Measurements from ENCODE around the gene POLR2B. TPM values are rescaled to one million over a fixed set of nuclear protein-coding genes. Genes with fewer than 3 reads are reported as not detected.

POLR2B gene
- total RNA-seq, 1 experiment from 2014 or later: 77.1 TPM

- no peak overlapping the region for H3K27ac ChIP-seq
- H3K4me2 ChIP-seq: no peak overlapping the region
- H3K4me1 ChIP-seq (replicated peaks; ENCODE audit: insufficient read depth): peaks cover 10% of the 10 kb centered on the region; the same call in 1 of the 2 replicates
- H2AFZ ChIP-seq: no peak overlapping the region
- intact Hi-C loops (cut with micrococcal nuclease; ENCODE audit: unreplicated experiment): no loop called here
- H3K9me2 ChIP-seq (ENCODE audit: insufficient read depth): no peaks in the 10 kb centered on the region
- no peaks in the 10 kb centered on the region for H3K27me3 ChIP-seq (ENCODE audit: insufficient read depth, low read depth)
- no peak overlapping the region for H3K4me3 ChIP-seq
- no peaks in the 10 kb centered on the region for H4K20me1 ChIP-seq (ENCODE audit: insufficient read depth)
- CTCF ChIA-PET: no interaction called here
- no peaks in the 10 kb centered on the region for H3K36me3 ChIP-seq (ENCODE audit: low read depth)
- no peaks in the 10 kb centered on the region for H3F3A ChIP-seq (ENCODE audit: insufficient read depth, low read depth)
- POLR2A ChIA-PET (ENCODE audit: unreplicated experiment): no interaction called here
- no peaks in the 10 kb centered on the region for H3K9me3 ChIP-seq (ENCODE audit: insufficient read depth, low read depth)
- H3K79me2 ChIP-seq (ENCODE audit: low read depth): no peaks in the 10 kb centered on the region
- no peak for DNase-seq
- no peak for TF ChIP-seq EZH2 (IDR thresholded peaks at IDR 0.05; ENCODE audit: low read depth)
- TF ChIP-seq CTCF (conservative IDR thresholded peaks at IDR 0.05): no peak
- BruUV-seq (replicated peaks): no TSS peak
These were observed 82.7 kb downstream of the POLR2B start for GRCh38 chr4:57061395-57061794.

- DNase-seq: no peak
- H3K4me1 ChIP-seq (replicated peaks; ENCODE audit: insufficient read depth): peaks cover 10% of the 10 kb centered on the region; the same call in 1 of the 2 replicates
- intact Hi-C loops (cut with micrococcal nuclease; ENCODE audit: unreplicated experiment): no loop called here
These were observed 84.8 kb downstream of the POLR2B start for GRCh38 chr4:57063518-57063917.

GRCh38 chr4:57064120-57064519 is 85.4 kb downstream of the POLR2B start:
- TF ChIP-seq EZH2 (IDR thresholded peaks at IDR 0.05; ENCODE audit: low read depth): no peak
- TF ChIP-seq CTCF (conservative IDR thresholded peaks at IDR 0.05): no peak
- intact Hi-C loops (cut with micrococcal nuclease; ENCODE audit: unreplicated experiment): no loop called here
- ChIA-PET POLR2A (ENCODE audit: unreplicated experiment) (no interaction called here), CTCF (interaction anchor here (0.6 kb wide), 1 partner anchor 28 kb away, joined by 3 read pairs; no protein-coding TSS in a partner anchor)
- DNase-seq: no peak
- H3K36me3 ChIP-seq (ENCODE audit: low read depth): no peaks in the 10 kb centered on the region
- H3K4me1 ChIP-seq (replicated peaks; ENCODE audit: insufficient read depth): peaks cover 10% of the 10 kb centered on the region; the same call in 1 of the 2 replicates
- H3K79me2 ChIP-seq (ENCODE audit: low read depth): no peaks in the 10 kb centered on the region
- no TSS peak for BruUV-seq (replicated peaks)
- H3K27ac ChIP-seq: no peak overlapping the region
- no peak overlapping the region for H3K4me2 ChIP-seq
- no peaks in the 10 kb centered on the region for H3K27me3 ChIP-seq (ENCODE audit: insufficient read depth, low read depth)
- no peak overlapping the region for H2AFZ ChIP-seq
- H3F3A ChIP-seq (ENCODE audit: insufficient read depth, low read depth): no peaks in the 10 kb centered on the region
- H3K4me3 ChIP-seq: no peak overlapping the region
- no peaks in the 10 kb centered on the region for H3K9me2 ChIP-seq (ENCODE audit: insufficient read depth)
- no peaks in the 10 kb centered on the region for H4K20me1 ChIP-seq (ENCODE audit: insufficient read depth)
- H3K9me3 ChIP-seq (ENCODE audit: insufficient read depth, low read depth): no peaks in the 10 kb centered on the region

More at GRCh38 chr4:57063518-57063917, 84.8 kb downstream of the POLR2B start:
- no peaks in the 10 kb centered on the region for H3F3A ChIP-seq (ENCODE audit: insufficient read depth, low read depth)
- H3K4me2 ChIP-seq: no peak overlapping the region
- no peaks in the 10 kb centered on the region for H3K9me2 ChIP-seq (ENCODE audit: insufficient read depth)
- ChIA-PET POLR2A (ENCODE audit: unreplicated experiment) (no interaction called here), CTCF (no interaction called here)
- TF ChIP-seq CTCF (conservative IDR thresholded peaks at IDR 0.05): no peak
- no peak for TF ChIP-seq EZH2 (IDR thresholded peaks at IDR 0.05; ENCODE audit: low read depth)
- no peak overlapping the region for H2AFZ ChIP-seq
- no peak overlapping the region for H3K4me3 ChIP-seq
- no peaks in the 10 kb centered on the region for H3K79me2 ChIP-seq (ENCODE audit: low read depth)
- H3K36me3 ChIP-seq (ENCODE audit: low read depth): no peaks in the 10 kb centered on the region
- H3K9me3 ChIP-seq (ENCODE audit: insufficient read depth, low read depth): no peaks in the 10 kb centered on the region
- H3K27ac ChIP-seq: no peak overlapping the region
- no peaks in the 10 kb centered on the region for H4K20me1 ChIP-seq (ENCODE audit: insufficient read depth)
- no TSS peak for BruUV-seq (replicated peaks)
- H3K27me3 ChIP-seq (ENCODE audit: insufficient read depth, low read depth): no peaks in the 10 kb centered on the region

Data from PC-9 (cell line).